Smooth muscle cell of the brain vasculature (primary cell): ENCODE data around the gene DCPS.

Experiments
- DNase-seq: peaks from one replicate; pipeline ENCODE4 v3.0.0-alpha.2; 2012; ENCODE audit warnings: low read depth, low spot score

The DCPS gene

DNA sequence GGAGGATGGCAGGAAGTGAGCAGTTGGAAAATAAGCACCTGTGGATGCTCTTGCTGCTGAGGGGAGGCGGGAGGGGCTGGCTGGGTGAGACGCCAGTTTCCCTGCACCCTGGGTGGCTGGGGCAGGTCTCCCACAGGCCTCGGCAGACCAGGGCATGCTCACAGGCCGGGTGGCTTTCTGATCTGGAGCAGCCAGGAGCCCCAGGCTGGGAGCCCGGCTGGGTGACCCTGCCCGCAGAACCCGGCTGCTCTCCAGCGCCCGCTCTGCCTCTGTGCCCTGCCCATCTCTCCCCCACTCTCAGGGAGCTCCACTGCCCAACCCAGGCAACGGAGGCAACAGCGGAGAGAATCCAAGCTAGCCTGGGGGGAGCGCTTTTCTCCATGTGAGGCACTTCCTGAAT is 24.6 kb downstream of the DCPS start:
- DNase-seq, result no peak

DNA sequence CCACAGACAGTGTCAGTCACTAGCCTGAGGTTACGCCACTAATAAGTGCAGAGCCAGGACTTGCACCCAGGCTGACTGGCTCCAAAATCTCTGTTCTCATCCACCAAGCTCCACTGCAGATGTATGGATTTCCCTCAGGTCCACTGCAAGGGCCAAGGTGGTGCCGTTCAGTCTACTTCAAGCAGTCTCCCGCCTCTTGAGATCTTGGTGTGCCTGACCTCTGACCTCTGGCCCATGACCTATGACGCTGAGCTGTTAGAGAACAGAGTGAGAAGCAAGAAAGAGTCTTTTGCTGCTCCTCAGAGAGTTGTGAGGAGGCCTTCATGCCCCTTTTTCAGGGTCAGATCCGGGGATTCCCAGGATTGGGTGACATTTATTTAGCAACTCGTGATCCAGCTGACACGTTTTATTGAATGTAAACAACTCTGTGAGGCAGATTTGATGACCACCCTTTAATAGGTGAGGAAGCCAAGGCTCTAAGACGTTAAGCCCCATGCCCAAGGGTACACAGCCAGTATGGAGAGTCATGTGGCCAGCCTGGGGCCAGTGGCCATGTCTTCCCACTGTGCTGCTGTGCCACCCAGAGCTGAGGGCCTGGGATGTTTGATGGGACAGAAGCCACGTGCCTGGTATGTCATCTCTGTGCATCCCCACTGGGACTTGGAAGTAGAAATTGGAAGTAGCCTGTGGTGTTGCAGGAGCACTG is 25.2 kb downstream of the DCPS start:
- DNase-seq, result no peak

DNA sequence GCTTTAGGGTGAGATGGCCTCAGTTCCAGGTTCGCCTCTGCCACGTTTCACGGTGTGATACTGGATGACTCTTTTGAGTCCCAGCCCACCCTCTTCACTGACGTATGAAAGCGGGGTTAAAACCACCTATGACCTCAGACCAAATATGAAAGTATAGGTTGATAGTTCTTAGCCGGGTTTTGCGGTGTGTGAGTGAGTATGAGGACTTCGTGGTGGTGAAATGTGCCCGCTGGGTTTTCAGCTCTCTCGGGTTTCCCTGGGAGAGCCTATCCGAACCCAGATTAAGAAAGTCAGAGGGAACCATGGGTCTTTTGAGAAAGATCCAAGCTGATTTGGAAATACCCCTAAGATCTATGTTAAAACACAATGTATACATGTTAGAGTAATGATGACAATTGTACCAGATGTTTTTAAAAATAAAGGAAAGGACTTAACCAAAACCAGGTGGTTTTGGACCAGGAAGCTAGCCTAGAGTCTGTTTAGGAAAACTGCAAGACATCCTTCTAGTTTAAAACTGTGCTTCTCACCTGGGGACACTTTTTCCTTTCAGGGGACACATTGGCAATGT is 25.9 kb downstream of the DCPS start:
- DNase-seq, result no peak

DNA sequence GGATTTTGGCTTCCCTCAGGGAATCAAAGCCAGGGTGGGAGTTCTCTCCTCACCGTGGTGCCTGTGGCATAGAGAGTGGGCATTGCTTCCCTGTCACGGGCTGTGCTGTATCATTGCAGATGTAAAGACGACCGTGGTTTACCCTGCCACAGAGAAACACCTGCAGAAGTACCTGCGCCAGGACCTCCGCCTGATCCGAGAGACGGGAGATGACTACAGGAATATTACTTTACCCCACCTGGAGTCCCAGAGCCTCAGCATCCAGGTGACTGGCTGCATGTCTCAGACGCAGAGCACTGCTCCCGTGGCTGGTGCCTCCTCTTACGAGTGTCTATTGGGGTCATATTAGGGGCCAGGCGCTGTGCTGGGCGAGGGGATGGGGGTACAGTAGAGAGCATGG is 27.4 kb downstream of the DCPS start:
- DNase-seq, result no peak

DNA sequence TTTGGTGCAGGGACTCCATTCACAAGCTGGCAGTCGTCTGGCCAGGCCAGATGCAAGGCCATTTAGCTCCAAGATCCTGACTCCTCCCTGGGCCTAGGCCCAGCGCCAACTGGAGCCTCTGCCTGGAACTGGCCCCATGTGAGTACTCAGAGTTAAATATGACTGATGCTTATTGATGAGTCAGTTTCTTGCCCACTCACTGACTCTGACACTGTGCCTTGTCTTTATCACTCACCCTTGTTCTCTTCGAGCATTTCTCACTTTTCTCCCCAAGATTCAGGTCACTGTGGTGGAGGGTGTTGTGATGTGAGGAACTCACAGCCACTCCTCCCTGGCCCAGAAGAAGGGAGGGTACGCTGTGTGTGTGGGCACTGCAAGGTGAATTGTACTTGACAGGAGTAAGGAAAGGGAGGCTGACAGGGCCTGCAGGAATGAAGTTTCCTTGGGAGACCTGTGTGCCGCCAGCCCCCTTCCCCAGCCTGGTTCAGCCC is 28.4 kb downstream of the DCPS start:
- no peak for DNase-seq

DNA sequence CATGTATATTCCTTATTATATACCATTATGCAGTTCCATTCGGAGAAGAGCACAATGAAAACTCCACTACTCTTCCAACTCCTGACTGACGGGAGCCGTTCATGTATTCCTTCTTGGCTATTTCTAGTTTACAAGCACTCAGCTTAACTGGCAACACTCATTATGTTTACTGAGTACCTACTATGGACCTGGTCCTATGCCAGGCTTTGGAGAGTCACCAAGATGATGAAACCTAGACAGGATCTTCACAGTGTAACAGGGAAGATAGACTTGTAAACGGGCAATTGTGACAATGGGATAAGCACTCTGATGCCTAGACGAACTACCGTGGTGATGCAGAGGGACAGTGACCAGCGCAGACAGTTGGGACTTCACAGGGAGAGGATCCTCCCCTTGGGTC is 29.3 kb downstream of the DCPS start:
- DNase-seq, result no peak

DNA sequence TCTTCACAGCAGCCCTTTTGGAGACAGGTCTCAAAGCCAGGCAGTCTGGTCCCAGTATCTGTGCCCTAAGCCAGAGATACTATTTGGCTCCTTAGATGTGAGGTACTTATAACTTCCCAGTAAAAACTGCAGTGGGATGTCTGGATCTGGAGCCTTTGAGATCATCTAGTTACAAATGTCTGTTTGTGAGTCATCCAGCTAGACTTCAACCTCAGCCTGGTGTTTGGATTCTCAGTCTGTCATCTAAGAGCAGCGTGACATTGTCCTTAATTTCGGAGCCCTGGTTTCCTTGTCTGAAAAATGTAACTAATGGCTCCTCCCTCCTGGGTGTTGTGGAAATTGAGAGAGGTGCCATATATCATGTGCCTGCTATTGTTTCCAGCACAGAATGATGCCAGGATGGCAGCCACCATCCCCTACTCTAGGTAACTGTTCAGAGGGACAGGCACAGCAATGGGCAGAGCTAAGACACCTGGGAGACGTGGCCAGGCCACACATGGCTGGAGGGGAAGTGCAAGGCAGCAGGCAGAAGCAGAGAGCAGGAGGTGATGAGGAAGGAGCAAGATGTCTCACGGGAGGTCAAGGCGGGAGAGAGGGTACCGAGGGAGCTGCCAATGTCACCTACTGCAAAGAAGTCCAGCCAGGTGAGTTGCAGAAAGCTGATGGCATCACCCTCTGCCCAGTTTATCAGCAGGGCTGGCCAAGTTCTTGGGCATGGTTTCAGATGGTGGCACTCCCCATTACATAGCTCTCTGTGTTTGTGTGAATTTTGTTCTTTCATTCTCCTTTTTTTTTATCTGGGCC is 31.0 kb downstream of the DCPS start:
- no peak for DNase-seq

DNA sequence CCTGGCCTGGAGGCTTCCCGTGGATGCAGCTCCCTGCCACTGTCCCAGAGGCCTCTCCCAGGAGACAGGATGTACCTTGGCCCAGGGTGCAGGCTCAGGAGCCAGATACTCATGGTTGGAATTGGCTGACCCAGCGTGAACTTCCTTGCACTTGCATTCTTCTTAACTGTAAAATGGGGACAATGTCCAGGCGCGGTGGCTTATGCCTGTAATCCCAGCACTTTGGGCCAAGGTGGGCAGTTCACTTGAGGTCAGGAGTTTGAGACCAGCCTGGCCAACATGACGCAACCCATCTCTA is 31.6 kb downstream of the DCPS start:
- DNase-seq, result no peak

DNA sequence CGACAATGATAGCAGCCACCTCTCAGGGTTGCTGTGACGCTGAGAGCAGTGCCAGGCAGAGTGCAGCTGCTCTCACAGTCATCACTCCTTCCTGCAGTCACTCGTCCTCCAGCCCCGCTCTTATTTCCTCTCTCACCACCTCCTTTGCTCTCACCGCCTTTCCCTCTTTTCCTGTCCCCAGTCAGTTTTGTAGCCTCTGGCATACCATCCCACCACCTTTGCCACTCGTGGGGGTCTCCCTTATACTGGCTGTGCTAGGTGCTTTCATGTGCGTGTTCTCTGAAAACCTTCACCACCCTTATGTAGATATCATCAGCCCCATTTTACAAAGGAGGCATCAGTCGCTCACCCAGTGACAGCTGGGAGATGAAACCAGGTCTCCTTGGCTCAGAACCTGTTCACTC is 32.3 kb downstream of the DCPS start:
- DNase-seq, result no peak

DNA sequence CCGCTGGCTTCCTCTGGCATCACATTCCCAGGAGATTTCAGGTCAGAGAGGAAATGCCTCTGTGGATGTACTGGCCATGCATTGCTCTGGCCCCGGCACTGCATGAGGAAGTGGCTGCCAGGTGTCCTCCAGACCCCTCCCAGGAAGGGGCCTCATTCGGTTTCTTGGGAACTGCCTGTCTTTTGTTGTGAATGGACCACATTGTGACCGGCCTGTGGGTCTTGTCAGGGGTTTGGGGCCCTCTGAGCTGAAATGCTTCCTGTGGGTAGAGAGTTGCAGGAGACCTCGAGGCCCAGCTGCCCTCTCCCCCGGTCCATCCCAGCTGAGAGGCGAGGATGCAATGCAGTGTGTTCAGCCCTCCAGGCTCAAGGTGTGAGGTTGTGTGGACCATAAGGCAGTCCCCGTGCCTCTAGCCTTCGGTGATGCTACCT is 32.8 kb downstream of the DCPS start:
- DNase-seq, result no peak

DNA sequence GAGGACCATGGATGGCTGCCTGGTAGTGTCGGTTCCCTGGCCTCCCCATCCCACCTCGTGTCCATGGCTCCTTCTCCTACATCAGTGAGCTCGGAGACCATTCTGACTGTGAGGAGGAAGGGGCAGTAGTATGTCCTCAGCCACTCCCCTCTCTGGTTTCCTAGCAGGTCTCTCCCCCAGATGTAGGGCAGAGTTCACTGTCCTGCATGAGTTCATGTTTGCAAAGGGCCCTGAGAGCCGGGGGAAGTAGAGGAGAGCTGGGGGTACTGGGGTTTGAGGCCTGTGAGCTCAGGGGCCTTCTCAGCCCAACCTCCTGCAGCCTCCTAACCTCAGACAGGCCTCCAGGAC is 33.2 kb downstream of the DCPS start:
- no peak for DNase-seq

DNA sequence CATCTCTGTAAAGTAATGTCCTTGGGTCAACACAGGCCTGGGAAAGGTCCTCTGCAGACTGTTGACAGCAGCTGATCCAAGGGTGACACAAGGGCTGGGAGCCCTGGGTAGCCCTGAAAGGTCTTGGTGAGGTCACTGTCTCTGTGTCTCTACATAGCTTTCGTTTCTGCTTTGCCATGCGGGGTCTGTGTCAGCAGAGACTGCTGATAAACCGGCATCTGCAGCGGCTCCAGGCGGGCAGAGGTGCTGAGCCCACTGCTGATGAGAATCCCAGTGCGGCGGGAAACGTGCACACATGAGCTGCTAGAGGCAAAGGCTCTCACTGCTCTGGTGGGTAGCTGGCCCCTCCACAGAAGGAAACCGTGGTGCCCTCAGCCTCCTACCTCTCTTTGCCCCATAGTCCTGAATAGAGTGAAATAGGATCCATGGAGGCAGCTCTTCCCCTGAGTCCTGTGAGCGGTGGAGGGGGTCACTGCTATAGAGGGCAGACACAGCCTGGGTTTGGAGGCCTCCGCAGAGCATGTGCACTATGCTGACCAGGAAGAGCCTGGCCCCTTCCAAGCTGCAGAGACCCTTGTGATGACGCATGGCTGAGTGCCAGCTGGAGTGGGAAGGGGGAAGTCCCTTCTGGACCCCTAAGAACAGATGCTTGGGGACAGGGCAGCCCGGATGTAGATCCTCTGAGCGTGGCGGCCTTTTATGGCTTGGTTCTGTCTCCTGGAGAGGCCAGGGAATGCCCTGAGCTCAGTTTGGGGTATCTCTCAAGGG is 33.8 kb downstream of the DCPS start:
- DNase-seq, result no peak

DNA sequence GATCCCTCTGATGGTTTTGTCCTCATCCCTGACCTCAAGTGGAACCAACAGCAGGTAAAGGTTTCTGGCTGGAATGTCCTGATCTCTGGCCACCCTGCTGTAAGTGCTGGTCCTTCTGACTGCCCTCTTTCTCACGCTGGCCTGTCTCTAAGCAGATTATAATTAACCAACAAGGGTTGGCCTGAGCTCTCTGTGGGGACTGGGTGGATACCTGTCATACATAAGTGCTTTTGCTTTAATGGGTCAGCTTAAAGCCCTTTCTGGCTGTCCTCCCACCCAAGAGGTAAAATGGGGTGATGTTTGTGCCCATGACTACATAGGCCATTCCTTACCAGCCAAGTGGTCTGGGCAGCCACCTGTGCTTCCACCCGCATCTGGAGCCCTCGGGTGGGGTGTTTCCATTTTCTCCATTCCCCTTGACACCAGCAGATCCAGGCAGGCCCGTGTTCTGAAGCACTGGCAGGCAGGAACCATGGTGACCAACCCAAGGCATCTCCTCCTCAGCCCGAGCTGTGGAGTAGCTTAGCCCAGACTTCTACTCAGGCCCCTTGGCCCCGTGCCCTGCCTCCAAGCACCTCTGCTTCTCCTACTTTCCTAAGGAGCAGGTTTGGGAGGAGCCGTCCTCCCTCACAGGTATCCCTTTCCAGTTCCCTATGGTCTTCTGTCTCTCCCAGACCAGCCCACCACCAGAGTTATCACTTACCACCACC is 34.6 kb downstream of the DCPS start:
- no peak for DNase-seq

DNA sequence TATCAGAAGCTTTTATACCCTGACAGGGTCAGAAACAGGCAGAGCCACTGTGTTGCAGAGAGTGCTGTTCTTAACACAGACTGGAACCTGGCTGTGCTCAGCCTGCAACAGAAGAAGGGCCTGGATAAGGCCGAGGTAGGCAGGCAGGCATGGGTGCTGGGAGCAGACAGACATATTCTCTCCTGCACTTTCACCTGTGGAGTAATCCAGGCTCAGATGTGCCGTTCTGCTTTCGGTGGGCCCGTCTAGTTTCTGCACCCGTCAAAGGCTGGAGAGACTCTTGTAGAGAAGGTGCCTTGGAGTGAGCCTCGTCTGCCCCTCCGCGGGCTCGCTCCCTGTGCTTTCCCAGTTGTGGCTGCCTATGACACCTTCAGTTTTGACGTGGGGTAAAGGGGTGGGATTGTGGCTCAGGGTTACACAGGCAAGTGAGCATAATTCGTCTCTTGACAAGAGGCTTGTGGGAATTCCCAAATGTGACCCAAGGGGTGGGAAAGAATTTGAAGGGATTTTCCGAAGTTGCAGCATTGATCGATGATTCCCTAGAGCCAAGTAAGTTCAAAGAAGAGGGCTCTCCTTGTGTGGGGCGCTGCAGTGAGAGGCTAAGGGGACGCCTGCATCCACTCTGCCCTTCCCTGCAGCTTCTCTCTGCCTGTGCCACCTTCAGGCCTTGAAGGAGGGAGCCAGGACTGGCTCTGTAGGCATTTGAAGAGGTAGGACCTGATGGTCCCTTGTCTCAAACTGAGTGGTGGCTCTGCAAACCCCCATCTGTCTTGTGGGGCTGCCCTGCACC is 35.4 kb downstream of the DCPS start:
- DNase-seq, result no peak

DNA sequence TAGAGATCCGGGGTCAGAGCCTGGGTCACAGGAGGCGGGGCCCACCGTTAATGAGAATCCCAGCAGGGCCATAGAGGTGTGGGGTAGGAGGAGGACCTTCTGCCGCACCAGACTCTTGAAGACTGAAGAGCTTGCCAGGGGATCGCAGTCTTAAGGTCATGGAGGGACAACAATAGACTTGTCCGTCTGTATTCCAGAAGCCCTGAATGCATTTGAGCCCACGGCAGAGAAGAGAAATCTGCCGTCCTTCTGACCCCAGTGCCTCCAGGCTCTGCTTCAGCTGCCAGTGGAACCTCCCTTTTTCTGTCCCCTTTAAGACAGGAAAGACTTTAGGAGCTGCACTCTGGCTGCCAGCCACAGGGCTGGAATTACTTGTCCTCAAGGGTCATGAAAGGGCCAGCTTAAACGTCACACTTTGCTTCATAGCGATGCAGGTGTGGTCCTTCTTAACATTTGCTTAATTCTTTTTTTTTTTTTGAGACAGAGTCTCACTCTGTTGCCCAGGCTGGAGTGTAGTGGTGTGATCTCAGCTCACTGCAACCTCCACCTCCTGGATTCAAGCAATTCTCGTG is 36.1 kb downstream of the DCPS start:
- no peak for DNase-seq

DNA sequence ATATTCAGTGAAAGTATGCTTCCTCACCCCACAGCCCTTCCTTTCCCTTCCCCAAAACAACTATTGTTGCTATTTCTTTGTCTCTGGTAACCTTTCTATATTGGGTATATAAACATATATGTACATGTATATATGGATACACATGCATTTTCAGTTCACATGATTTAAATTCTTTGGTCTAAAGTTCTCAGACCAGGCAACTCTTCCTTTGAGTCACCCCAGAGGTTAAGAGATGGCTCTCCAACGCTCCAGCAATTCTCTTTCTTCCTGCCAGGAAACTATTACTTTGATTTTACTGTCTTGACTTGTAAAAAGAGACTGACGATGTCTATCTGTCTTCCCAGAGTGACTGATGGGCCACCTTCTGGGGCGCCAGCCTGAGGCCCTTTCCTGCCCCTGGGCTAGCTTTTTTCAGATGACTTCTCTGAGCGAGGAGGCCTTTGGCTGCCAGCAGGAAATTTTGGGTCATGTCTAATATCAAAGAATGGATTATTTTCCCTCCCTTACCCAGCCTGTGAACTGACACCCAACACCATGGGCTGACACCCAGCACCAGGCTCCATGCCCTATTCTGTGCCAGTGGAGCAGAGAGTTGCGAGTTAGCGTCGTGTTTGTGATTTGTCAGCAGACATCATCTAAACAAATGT is 37.2 kb downstream of the DCPS start:
- DNase-seq, result no peak

DNA sequence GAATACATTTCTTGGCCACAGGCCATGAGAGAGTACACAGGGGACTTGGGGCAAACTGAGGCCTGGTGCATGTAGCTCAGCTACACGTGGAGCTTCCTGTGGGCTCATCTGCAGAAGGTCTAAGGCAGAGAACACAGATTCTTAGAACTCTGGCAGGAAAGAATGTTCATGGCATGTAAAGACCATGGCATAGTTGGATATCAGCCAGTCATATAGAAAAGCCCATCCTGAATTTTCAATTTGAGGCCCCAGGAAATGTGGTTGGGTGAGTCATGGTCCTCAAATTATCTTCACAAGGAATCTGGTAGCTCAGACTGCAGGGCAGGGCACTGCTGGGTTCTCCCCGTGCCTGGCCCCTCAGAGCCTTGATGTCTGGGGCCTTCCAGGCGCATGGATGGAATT is 37.9 kb downstream of the DCPS start:
- peak; percentile 60 for DNase-seq

DNA sequence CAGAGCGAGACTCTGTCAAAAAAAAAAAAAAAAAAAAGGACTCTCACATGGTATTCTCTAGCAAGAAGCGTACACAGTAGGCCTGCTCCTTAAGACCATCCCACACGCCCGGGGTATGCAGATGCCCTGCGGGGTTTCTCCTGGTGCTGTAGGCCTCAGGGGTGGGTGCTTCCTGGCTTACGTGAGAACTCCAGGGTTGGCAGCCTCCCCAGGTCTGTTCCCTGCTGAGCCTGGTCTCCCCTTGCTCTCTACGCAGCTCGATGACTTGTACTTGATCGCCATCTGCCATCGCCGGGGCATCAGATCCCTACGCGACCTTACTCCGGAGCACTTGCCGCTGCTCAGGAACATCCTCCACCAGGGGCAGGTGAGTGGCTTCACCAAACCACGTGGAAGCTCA is 39.2 kb downstream of the DCPS start:
- no peak for DNase-seq

DNA sequence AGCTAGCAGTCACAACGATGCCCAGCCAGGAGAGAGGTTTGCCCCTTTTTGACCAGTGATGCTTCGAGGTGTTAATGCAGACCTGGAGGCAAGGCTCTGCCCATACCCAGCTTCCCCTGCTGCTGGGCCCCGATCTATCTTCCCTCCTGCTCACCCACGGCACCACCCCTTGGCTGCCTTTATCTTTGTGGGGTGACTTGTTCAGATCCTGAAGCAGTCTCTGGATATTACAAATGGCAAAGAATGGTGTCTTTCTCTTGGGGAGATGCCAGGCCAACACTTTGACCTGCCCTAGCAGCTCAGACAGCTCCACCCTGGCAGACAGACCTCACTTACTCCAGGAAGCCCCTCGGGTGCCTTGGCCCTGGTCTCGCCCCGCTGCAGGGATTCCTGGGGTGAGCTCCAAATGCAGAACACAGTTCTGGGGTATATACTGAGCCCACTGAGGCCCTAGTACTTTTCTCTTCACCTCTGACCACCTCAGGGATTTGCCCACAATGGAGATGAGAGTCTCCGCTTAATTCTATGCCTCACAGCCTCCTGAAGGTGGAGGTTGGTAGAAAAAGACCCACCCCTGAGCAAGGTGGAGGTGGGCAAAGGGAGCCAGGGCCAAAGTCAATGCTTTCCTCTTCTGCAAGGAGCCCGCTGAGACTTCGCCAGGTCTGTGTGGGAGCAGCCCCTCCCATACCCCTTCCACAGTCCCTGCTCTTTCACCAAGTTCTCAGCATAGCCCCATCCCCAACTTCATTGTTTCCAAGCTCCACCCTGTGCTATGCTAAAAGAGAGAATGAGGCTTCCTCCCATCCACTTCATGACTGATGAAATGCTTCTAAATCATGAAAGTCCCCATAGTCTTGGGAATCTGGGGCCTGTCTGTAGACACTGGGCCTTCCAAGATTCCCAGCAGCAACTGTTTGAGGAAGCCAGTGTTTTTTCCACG is 40.6 kb downstream of the DCPS start:
- DNase-seq, result no peak
